ENCODE results near the gene SPHK1. TPM values are rescaled to one million over a fixed set of nuclear protein-coding genes. Genes with fewer than 3 reads are reported as not detected.

Gene SPHK1
- total RNA-seq, 1 donor from 2014 or later, result 54.5 TPM

DNA sequence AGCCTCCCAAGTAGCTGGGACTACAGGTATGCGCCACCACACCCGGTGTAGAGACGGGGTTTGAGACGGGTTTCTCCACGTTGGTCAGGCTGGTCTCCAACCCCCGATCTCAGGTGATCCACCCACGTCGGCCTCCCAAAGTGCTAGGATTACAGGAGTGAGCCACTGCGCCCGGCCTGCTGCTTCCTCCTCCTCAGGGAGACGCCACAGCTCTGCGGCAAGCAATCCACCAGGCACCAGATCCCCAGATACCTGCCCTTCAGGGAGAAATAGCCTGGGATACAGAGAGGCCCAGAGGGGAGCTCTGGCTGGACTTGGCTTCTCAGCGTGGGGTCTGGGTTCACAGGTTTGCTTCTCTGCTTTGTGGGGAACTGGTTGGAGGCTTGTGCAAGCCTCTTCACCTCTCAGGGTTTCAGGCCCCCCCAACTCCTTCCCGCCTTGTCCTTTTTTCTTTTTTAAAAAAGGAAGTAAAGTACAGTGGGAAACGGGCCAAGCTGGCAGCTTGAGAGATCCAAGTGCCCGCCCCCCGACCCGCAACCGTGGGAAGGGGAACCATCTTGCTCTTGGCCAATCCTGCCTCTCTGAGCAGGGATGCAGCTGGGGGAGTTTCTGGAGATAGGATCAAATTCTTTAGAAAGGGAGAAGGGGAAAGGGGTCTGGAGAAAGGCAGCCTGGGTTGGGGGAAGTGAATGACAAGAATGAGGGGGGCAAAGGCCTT, 2.6 kb upstream of the SPHK1 start:
- H3K4me3 ChIP-seq (ENCODE audit: low read depth, low read length), result no peak overlapping the region
- no peak for DNase-seq (ENCODE audit: low read depth)
- TF ChIP-seq CTCF (conservative IDR thresholded peaks at IDR 0.05; ENCODE audit: low read depth, low read length), result no peak

GRCh38 chr17:76382351-76382802, 2.0 kb upstream of the SPHK1 start:
- peak overlapping the region; percentile 64 for H3K4me3 ChIP-seq (ENCODE audit: low read depth, low read length)
- DNase-seq (ENCODE audit: low read depth), result no peak
- no peak for TF ChIP-seq CTCF (conservative IDR thresholded peaks at IDR 0.05; ENCODE audit: low read depth, low read length)

DNA sequence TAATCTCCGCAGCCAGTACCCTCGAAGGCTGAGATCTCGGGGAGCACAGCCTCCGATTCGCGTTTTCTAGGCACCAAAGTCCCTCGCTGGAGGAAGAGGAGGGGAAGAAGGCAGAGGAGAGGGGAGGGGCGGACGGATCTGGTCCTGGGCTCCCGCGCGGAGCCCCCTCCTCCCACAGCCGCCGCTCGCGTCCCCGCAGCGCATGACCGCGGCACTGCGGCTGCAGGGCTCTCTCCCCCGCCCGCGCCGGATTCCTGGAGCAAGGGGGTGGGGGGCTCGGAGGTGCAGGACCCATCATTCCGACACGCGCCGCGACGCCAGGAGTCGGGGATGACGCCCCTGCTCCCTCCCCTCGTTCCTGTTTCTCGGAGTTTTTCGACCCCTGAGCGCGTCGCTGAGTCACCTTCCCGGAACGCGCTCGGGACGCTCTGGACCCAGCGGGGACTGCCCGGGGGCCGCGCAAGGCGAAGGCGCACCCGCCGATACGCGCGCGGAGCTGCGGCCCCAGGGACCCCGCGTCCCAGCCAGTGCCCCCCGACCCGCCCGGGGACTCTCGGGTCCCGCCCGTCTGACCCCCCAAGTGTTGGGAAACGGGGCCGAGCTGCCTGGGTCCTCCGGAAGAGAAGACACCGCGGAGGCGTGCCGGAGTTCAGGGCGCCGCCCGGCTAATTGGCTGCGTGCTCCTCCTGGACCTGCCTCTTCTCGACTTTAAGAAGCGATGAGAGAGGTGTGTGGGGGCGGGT, 1.4 kb upstream of the SPHK1 start:
- no peak for DNase-seq (ENCODE audit: low read depth)
- H3K4me3 ChIP-seq (ENCODE audit: low read depth, low read length), result peak overlapping the region; percentile 64
- no peak for TF ChIP-seq CTCF (conservative IDR thresholded peaks at IDR 0.05; ENCODE audit: low read depth, low read length)

DNA sequence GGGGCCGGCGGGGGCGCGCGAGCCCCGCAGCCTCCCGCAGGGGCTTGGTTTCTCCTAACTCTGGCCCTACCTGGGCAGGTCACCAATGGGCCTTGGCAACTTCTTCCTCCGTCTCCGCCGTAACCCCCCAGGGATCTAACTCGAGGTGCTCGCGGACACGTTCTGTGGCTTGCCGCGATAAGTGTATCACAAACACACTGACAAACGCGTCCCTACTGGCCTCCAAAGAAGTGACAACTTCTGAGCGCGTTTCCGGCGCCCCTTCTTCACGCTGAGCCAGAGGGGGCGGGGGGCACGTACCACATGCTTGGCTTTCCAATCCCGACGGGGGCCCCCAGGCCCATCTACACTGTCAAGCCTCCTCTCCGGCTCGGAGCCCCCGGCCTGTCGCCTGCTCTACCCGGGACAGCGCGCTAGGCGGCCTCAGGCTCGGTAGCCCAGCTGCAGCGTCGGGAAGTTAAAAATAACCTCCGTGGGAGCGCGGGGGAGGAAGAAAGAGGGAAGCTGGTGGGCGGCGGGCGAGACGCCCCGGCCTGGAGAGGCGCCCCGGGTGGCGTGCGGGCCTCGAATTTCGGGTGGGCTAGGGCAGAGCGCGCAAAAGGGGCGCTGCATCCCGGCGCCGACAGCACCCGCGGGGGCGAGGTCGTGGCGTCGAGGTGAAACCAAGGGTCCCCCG, 725 bp upstream of the SPHK1 start:
- H3K4me3 ChIP-seq (ENCODE audit: low read depth, low read length), result peak overlapping the region; percentile 64
- peak; percentile 17 for TF ChIP-seq CTCF (conservative IDR thresholded peaks at IDR 0.05; ENCODE audit: low read depth, low read length)
- no peak for DNase-seq (ENCODE audit: low read depth)

GRCh38 chr17:76384987-76385891, 830 bp downstream of the SPHK1 start:
- no peak for TF ChIP-seq CTCF (conservative IDR thresholded peaks at IDR 0.05; ENCODE audit: low read depth, low read length)
- DNase-seq (ENCODE audit: low read depth), result no peak
- peak overlapping the region; percentile 64 for H3K4me3 ChIP-seq (ENCODE audit: low read depth, low read length)

Measured in epithelial cell of proximal tubule (primary cell).